Measurements from ENCODE around the gene ITLN1.

DNA sequence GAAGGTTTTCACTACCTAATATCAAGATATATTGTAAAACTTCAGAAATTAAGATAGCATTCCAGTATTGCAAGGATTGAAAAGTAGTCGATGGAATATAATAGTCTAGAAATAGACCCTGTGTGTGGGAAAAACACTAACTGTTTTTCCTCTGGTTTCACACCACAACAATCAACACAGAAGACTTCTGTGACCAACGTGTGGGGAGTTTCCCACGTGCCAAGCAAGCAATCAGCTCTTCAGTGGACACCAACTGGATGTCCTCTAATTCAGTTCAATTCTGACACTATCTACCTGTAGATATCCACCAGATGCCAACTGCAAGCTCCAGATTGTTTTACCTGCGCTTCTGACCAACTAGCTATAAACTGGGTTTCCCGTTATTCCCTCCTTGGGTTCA is 34.4 kb downstream of the ITLN1 start:
- TF ChIP-seq, protein P1, sequence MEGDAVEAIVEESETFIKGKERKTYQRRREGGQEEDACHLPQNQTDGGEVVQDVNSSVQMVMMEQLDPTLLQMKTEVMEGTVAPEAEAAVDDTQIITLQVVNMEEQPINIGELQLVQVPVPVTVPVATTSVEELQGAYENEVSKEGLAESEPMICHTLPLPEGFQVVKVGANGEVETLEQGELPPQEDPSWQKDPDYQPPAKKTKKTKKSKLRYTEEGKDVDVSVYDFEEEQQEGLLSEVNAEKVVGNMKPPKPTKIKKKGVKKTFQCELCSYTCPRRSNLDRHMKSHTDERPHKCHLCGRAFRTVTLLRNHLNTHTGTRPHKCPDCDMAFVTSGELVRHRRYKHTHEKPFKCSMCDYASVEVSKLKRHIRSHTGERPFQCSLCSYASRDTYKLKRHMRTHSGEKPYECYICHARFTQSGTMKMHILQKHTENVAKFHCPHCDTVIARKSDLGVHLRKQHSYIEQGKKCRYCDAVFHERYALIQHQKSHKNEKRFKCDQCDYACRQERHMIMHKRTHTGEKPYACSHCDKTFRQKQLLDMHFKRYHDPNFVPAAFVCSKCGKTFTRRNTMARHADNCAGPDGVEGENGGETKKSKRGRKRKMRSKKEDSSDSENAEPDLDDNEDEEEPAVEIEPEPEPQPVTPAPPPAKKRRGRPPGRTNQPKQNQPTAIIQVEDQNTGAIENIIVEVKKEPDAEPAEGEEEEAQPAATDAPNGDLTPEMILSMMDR (IDR thresholded peaks at IDR 0.05 in 8 of 11, conservative IDR thresholded peaks at IDR 0.05 in 3 of 11) = no peak
- TF ChIP-seq POLR2A (IDR thresholded peaks at IDR 0.05) = no peak
